NCI-H187 (cell line): ENCODE data around the gene ITGBL1.

ENCODE experiments used
- DNase-seq, 2 experiments: peaks; one replicate each; lab custom pipeline; 2025; lab: John Stamatoyannopoulos, UW

The ITGBL1 gene

DNA sequence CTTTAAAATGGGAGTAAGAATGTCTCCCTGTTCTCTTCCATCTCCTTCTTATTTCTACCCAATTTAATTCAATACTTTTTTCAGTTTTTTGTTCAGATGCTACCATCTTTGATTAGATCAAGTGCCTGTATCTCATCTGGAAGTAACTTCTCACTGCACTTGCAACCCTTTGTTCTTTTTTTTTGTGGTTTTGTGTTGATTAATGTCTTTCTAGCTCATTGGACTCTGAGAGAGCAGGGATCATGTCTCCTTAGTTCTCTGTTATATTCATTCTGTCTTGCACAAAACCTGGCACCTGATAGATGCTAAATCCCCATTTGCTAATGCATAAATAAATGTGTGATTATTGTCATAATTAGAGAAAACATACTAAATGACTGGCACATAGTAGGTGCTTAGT, 834 bp upstream of the ITGBL1 start:
- DNase-seq = no peak

DNA sequence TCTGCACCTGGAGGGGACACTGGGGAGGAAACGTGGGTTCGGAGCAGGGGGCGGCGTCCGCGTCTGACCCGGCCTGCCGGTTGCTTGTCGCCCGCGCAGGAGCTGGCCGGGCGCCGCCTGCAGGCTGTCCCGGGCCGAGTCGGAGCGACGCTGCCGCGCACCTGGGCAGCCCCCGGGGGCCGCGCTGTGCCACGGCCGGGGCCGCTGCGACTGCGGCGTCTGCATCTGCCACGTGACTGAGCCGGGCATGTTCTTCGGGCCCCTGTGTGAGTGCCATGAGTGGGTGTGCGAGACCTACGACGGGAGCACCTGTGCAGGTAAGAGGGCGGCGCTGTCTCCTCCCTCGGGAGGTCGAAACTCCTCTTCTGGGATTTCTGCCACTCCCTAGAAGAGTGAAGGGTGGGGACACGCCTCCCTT, 1.3 kb downstream of the ITGBL1 start:
- DNase-seq = no peak

DNA sequence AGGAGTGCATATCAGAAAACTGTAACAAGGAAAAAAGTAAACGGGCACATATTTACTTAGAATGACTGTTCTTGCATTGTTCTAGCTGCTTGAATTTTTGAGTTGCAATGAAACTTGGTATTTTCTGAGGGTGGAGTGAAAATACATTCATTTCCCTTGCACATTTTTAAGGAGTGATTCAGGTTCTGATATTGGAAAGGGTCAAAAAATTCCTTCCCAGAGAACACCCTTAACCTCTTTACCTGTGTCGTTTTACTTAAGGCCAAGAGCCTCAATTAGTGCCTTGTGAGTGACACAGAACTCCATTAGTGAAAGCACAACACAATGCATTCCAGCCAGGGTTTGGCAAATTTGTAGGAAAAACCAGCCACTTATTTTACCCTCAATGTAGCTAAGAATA, 2.3 kb downstream of the ITGBL1 start:
- no peak for DNase-seq

DNA sequence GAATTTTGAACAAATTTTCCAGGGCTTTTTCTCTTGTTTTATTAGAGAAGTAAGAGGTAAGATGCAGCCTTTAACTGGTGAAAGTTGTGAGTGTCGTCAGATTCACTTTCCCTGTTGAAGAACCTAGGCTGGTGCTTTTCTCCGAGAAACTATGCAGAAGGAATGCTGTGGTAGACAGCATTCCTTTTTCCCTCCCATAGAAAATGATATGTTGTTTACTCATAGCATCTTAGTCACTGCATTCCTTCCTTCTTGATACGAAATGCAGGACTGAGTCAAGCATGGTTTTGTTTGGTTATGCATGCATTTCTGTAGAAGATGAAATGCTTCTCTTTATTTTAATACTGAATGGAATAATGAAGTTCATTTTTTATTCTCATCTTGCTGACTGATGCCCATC, 3.4 kb downstream of the ITGBL1 start:
- no peak for DNase-seq

DNA sequence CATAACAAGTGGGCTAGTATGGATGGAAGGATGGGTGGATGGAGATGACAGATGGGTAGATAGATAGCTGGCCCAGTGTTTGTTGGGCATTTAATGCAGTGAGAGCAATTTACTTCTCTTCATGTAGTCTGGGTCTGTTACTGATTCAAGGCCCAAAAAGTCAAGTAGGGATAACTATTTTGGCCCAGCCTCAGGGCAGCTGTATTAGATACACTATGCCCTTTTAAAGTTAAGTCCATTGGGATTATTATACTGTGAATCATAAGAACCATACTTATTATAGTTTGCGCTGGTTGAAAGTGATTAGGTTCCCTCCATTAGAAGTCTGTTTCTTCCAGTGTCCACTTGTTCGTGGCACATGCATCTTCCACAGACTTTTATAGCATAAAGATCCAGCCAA, 4.7 kb downstream of the ITGBL1 start:
- no peak for DNase-seq

DNA sequence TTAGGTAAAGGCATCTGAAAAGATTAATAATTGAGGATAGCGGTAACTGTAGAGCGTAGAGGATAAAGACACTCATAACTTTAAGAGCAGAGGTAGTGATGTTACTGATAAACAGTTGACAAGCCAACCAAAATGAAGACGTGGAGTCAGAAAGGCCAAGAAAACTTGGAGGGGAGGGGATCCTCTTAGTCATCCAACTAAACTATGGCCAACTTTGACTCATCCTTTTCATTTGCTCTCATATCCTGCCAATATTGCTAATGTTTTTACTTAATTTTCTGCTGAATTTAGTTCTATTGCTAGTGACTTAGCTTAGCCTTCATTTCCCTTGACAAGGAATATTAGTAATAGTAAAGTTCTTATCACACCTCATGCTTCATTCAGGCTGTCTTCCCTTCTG, 13.4 kb downstream of the ITGBL1 start:
- DNase-seq = no peak

DNA sequence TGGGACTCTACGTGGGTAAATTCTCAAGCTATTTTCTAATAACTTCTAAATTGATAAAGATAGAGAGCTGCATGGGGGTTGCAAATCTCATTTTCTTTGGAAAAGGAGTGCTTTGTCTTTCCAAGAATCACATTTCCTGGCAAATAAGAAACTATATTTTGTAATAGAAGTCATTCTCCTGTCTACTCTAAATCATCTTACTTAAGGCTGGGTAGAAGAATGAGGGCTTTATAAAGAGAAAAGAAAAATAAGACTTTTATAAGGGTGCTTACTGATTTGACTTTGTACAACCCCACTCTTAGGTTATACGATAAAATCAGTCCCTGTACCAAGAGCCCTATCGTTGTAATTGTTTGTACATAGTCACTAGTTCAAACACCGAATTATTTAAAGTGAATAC, 14.9 kb downstream of the ITGBL1 start:
- DNase-seq = no peak

DNA sequence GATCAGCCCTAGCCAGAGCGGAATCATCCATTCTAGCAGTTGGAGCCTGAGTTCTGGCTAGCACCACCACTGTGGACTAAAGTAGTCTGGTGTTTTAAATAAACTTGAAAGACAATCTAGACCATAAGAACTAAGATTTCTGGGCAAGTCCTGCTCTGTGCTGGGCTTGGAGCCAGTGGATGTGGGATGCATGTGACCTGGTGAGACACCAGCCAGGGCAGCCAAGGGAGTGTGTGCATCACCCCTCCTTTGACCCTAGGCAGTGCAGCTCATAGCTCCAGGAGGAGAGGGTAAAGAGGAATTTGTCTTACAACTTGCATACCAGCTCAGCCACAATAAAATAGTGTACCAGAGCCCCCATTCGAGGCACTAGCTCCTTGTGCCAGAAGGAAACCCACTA, 21.0 kb downstream of the ITGBL1 start:
- DNase-seq = no peak

DNA sequence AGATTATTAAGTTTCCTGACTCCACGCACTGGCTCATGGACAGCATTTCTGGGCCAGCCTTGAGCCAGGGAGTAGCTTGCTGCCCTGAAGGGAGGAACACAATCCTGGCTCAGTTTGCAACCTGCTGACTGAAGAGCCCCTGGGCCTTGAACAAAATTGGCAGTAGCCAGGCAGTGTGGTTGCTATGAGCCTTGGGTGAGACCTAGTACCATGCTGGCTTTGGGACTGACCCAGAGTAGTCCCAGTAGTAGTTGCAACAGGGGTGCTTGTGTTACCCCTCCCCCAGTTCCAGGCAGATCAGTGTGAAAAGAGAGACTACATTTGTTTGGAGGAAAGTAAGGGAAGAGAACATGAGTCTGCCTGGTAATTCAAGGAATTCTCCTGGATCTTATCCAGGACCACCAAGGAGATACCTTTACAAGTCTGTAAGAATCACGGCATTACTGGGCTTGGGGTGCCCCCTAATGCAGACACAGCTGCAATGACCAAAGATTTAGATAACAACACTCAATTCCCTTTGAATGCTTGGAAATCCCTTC, 22.0 kb downstream of the ITGBL1 start:
- no peak for DNase-seq

DNA sequence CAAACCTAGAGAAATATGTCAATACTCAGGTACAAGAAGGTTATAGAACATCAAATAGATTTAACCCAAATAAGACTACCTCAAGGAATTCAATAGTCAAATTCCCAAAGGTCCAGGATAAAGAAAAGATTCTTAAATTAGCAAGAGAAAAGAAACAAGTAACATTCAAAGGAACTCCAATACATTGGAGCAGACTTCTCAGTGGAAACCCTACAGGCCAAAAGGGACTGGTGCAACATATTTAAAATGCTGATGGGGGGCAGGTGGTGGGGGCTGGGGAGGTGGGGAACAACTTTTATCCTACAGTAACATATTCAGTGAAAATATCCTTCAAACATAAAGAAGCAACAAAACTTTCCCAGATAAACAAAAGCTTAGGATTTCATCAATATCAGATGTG, 23.1 kb downstream of the ITGBL1 start:
- no peak for DNase-seq

DNA sequence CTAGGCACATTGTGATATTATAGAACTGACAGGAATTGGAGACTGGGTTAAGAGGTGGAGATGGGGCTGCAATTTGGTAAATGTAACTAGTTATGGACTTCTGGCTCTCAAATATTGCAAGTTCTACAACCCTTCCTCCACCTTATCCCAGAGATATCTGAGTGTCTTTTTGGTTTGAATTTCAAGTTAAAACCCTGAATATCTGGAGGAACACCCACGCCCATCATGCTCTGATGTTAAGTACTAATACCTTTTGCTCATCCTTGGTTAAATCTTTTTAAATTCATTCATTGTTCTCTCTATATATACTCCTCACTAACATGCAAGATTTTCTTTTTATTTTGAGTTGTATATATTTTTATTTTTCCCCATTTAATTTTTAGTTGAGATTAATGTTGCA, 28.9 kb downstream of the ITGBL1 start:
- no peak for DNase-seq

DNA sequence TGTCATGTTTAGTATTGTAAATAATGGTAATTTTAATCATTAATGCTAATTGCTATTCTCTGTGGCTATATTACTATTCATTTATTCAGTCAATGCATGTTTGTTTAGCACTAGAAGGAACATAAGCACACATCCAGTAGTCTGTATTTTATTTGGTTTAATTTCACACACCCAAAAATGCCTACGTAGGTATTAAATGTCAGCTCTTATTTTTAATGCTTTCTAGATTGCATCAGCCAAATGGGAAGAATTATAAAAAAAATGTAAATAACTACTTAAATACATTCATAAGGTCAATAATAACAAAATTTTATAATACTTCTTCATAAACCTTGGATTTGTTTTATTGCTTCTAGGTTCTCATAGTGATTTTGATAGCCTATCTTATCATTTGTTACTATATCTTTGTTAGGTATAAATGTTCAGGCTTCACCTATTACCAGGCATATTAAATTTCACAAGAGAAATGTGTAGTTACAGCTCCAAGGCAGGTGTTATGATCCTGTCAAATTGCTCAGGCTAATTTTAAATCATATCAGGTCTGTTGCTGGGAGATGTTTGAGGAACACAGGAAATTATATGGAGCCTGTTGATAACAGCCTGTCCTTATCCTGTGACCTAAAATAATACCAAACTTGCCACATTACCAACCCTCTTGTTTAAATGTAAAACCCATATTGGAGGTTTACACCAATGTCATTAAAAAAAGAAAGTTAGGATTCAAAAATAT, 34.4 kb downstream of the ITGBL1 start:
- DNase-seq = no peak

DNA sequence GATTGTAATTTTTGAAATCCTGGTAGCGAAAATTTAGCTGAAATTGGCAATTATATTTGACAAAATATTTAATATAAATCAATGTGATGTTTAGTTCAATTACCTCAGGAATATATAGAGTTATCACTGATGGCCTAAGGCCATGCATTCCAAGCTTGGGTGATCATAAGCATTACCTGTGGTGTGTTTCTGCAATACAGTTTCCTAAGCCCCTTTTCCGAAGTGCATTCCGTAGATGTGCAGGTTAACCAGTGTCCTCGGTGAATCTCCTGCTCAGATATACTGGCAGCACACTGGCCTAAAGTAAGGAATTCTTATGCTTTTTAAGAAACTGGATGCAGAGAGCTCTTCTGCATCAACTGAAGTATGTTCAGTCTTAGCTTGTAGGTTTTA, 35.0 kb downstream of the ITGBL1 start:
- DNase-seq = no peak

DNA sequence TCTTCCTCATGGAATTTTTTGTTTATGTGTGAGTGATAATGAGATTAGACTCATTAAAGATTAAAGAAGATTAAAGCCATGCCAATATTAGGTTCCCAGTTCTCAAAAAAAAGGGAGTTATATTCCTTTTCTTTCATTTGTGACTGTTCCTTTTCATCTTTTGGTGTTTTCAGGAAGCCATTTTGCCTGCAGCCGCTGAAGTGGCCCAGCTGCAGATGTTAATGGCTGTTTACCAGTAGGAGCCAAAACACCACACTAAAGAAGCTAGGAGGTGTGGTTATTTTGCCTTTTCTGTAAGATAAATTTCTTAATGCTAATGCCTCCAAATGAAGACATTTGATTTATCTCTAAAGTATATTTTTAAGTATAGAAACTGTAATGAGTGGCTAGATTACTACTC, 36.3 kb downstream of the ITGBL1 start:
- no peak for DNase-seq

DNA sequence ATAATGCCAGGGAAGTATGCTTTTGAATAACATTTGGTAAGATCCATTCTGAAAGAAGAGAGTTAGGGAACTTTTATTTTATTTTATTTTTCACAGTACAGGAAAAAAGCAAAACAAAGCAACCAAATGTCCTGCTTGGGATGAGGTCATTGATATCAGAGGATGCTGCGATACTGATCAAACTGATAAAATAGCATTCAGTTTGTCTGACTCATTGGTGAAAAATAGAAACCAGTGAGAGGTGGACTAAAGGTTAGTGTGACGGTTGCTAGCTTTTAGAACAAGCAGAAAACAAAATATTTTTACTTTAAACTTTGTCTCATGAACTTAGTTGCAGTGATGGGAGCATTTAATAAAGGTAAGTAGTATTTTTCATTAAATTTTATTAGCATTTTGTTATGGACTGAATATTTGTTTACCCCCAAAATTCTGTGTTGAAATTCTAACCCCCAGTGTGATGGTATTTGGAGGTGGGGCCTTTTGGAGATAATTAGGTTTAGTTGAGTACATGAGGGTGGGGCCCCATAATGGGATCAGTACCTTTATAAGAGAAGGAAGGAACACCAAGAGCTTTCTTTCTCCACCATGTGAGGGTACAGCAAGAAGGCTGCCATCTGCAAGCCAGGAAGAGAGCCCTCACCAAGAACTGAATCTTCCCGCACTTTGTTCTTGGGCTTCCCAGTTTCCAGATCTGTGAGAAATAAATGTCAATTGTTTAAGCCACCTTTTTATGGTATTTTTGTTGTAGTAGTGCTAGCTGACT, 37.3 kb downstream of the ITGBL1 start:
- no peak for DNase-seq

DNA sequence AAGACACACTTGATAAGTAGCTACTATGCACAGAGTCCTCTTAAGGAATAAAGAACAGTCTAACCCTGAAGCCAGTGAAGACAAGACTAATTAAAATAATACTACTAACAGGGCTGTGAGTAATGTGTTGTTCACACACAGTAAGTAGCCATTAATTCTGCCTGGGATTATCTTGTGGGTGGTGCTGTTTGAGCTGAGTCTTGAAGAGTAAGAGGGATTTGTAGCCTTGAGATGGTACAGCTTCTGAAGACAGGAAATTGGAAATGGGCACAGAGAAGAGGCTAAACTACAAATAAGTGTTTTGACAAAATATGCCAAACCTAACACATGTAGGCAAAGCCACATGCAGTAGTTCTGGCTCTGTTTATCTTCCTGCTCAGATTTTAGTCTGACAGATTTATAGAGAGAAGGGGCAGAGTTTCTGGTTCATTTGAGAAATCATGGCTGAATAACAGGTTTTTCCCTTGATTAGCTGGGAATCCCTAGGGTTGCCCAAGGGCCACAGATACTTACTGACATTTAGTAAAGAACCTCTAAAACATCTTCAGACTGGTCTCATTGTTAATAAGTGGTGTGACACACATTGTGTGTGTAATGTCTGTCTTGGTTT, 38.0 kb downstream of the ITGBL1 start:
- DNase-seq = no peak

DNA sequence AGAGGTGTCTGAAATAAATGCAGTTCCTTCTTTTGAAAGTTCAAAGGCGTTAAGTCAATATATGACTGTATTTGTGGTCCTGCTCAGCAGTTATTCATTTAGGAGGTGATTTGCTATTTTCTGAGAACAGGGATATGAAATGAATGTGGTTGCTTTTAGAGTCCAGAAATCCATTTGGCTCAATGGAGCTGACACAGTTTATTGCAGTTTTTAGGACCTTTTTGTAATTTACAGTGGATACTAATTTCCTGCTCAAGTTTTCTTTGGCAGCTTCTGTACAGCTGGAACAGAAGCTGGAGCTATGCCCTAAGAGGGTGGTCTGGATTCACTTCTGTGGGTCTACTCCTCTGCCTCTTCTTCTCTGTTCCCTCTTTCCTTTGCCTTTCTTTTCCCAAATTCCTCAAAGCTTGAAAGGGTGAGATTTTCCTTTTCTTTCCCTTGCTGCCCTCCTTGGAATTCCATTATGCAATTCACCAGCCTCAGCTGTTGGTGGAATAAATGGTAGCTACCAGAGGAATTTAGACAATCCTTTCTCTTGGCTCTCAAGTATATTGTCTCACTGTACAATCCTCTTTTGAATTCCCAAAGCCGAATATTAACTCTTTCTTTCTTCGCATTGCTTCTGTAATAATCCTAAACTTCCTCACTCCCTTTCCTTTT, 39.9 kb downstream of the ITGBL1 start:
- DNase-seq = no peak

DNA sequence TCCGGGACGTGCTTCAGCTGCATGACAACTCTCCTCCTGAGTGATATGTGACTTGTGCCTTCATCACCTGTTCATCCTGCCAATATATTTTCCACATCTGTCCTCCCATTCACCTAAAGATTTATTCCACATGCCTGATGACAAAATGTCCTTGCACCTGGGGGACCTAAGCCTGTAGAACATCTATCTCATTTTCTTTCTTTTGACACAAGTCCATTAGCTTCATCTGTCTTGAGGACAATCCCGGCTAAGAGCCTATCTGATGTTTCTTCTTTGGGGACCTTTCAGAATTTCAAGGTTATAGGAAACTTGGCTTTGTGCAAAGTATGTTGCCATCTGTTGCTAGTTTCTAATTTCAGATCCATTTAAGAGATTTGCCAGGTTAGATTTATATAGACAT, 41.1 kb downstream of the ITGBL1 start:
- DNase-seq = no peak

DNA sequence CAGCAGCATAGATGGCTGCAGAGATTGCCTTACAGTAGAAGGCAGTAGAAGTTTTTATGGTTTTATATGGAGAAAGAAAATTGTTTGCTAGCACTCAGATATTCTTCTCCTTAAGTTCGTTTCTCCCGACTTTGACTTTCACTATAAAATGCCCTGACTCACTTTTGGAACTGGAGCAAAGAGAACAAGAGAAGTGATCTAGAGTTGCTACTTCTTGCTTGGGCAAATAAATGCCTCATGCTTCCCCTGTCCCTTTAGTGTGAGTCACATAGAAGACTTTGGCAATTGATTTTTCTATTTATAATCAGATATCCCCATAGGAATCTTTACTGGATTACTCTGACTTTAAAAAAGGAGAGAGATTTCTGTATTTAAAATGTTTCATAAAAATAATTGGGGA, 46.9 kb downstream of the ITGBL1 start:
- no peak for DNase-seq

DNA sequence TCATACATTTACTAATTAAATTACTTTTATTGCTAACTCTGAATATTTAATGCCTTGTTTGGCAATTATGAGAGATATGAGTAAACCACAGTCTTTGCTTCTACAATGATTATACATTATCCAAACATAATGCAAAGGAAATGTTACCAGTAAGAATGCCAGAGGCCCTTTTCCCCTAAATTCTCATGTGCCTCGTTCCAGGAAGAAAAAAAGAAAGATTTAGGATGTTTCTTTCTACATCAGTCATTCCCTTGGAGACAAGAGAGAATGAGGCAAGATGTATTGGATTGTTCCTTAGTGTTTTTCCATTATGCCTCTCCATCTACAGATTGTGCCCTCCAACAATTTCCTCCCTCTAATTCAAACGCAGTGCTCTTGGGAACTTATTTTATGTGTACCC, 50.1 kb downstream of the ITGBL1 start:
- DNase-seq = no peak

DNA sequence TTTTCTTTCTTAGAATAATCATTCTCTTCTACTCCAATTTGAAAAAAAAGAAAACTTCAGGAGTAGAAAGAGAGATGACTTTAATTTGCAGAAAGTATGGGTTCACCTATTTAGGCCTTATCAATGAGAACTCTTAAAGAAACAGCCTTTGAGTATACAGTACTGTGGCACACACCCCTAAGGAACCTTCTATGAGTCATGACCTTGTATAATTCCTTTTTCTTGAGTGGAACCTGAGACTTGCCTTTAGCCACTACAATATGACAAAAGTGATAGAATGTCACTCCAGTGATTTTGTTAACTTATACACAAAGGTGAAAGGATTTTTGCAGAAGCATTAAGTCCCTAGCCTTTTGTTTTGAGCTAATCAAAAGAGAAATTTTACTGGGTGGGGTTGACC, 58.7 kb downstream of the ITGBL1 start:
- DNase-seq = no peak

DNA sequence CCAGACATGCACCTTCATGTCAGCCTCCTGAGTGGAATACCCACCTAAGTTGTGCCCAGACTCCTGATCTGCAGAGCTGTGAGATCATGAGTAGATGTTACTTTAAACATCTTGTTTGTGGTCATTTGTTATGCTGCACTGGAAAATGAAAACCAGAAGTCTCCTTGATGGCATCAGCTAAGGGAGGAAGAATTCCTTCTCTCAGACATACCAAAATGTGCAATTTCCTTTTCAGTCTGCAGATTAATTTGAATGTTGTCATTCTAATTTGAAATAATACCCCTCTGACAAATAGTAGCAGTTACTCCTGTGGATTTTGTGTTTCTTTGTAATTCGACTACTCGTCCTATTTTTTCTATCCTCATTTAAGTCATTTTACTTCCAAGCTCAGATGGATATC, 59.3 kb downstream of the ITGBL1 start:
- no peak for DNase-seq

DNA sequence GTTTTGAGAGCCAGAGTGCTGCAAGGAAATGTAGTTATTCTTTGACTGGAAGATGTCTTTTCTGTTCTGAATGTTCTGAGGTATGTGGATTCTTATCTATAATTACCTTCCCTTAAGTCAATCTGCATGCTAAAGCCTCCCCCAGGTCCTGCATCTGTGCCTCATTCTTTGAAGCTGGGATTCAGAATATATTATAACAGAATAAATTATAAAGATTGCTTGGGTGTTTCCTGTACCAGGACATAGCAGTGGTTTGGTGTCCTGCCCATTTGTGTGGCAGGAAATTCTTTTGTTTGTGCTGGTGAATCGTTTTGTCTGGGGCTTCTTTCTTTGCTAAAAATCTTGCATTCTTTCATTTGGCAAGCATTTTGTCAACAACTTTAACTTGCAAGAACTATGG, 60.2 kb downstream of the ITGBL1 start:
- DNase-seq = no peak
